GM19438 (cell line): ENCODE results near the gene MYO1E.
"Not testable (repeated sequence)": the region's sequence is repeated elsewhere in the genome, so short reads cannot be mapped to it uniquely, and the experiment has no call there.

ENCODE experiments used
- ATAC-seq: cut with Tn5 transposase; IDR thresholded peaks from one replicate; pipeline ENCODE4 v1.9.1; 2021; ENCODE audit warnings: low read depth; ENCODE audit not compliant: unreplicated experiment

Gene MYO1E

GRCh38 chr15:59296181-59296617 is 76.5 kb downstream of the MYO1E start:
- no peak for ATAC-seq

- ATAC-seq = no peak
Measured at GRCh38 chr15:59295261-59296001, 77.2 kb downstream of the MYO1E start.

- ATAC-seq = no peak
Measured at GRCh38 chr15:59294574-59295260, 78.0 kb downstream of the MYO1E start.

- ATAC-seq = no peak
Measured at GRCh38 chr15:59292442-59293151, 80.1 kb downstream of the MYO1E start.

GRCh38 chr15:59291213-59291549 is 81.5 kb downstream of the MYO1E start:
- no peak for ATAC-seq

GRCh38 chr15:59290295-59291212 is 82.1 kb downstream of the MYO1E start:
- peak; percentile 55 for ATAC-seq

- ATAC-seq = no peak
Measured at GRCh38 chr15:59289574-59289973, 83.1 kb downstream of the MYO1E start.

GRCh38 chr15:59283717-59284391 is 88.8 kb downstream of the MYO1E start:
- no peak for ATAC-seq

GRCh38 chr15:59282515-59283337 is 89.9 kb downstream of the MYO1E start:
- ATAC-seq = no peak

GRCh38 chr15:59281699-59282098 is 91.0 kb downstream of the MYO1E start:
- no peak for ATAC-seq

- no peak for ATAC-seq
Measured at GRCh38 chr15:59280855-59281254, 91.8 kb downstream of the MYO1E start.

- not testable (repeated sequence) for ATAC-seq
Measured at GRCh38 chr15:59280292-59280691, 92.4 kb downstream of the MYO1E start.

GRCh38 chr15:59279023-59279422 is 93.6 kb downstream of the MYO1E start:
- ATAC-seq = no peak

- ATAC-seq = no peak
Measured at GRCh38 chr15:59278120-59278519, 94.6 kb downstream of the MYO1E start.

GRCh38 chr15:59276225-59277178 is 96.2 kb downstream of the MYO1E start:
- ATAC-seq = no peak

- no peak for ATAC-seq
Measured at GRCh38 chr15:59274126-59274970, 98.3 kb downstream of the MYO1E start.

- ATAC-seq = no peak
Measured at GRCh38 chr15:59273234-59273633, 99.4 kb downstream of the MYO1E start.
